Endothelial cell (in vitro differentiated cells): Measurements from ENCODE around the gene NTRK2. TPM values are rescaled to one million over a fixed set of nuclear protein-coding genes. Genes with fewer than 3 reads are reported as not detected.

Experiments
- DNase-seq: peaks from one replicate; pipeline ENCODE4 v3.0.0; 2021; ENCODE audit warnings: low spot score
- H3K27ac Mint-ChIP-seq: one replicate; pipeline ENCODE4 v1.8.0; 2021; ENCODE audit warnings: mixed read lengths, inconsistent platforms; ENCODE audit not compliant: unreplicated experiment
- H3K27me3 Mint-ChIP-seq: one replicate; pipeline ENCODE4 v1.8.0; 2021; ENCODE audit warnings: mild to moderate bottlenecking, moderate library complexity, mixed read lengths, inconsistent platforms; ENCODE audit not compliant: unreplicated experiment
- H3K36me3 Mint-ChIP-seq: one replicate; pipeline ENCODE4 v1.8.0; 2021; ENCODE audit warnings: mild to moderate bottlenecking, low read depth, mixed read lengths, inconsistent platforms; ENCODE audit not compliant: unreplicated experiment
- H3K4me1 Mint-ChIP-seq: one replicate; pipeline ENCODE4 v1.8.0; 2021; ENCODE audit warnings: mild to moderate bottlenecking, mixed read lengths, inconsistent platforms; ENCODE audit not compliant: unreplicated experiment
- H3K4me3 Mint-ChIP-seq: one replicate; pipeline ENCODE4 v1.8.0; 2021; ENCODE audit warnings: mild to moderate bottlenecking, mixed read lengths, inconsistent platforms; ENCODE audit not compliant: unreplicated experiment
- H3K9me3 Mint-ChIP-seq: one replicate; pipeline ENCODE4 v1.8.0; 2021; ENCODE audit warnings: mixed read lengths, inconsistent platforms; ENCODE audit not compliant: unreplicated experiment
- CTCF ChIP-seq: fragments of 200-600 bp; sonication (generic); IDR thresholded peaks from one replicate; pipeline ENCODE4 v1.5.0; 2021; ENCODE audit warnings: antibody characterized with exemption; ENCODE audit not compliant: unreplicated experiment
- total RNA-seq: library from RNA; stranded (reverse); fragmentation: NEBNext Ultra II Directional; extraction: Animal tissue kit (Norgen Biotek cat#: 25700); gene quantifications from one replicate; pipeline ENCODE4 v1.2.1, GENCODE V29; 2021; ENCODE audit not compliant: unreplicated experiment

Gene NTRK2
- total RNA-seq, 1 donor from 2014 or later: not detected

- Mint-ChIP-seq H3K9me3 (no peaks in the 10 kb centered on the region), H3K4me1 (peaks cover 15% of the 10 kb centered on the region), H3K27me3 (no peaks in the 10 kb centered on the region), H3K4me3 (no peak overlapping the region), H3K36me3 (no peaks in the 10 kb centered on the region), H3K27ac (no peak overlapping the region)
- no peak for TF ChIP-seq CTCF
- no peak for DNase-seq
These were observed 202.5 kb downstream of the NTRK2 start for GRCh38 chr9:84871983-84872382.

GRCh38 chr9:84874022-84874421 is 204.5 kb downstream of the NTRK2 start:
- no peak for DNase-seq
- Mint-ChIP-seq H3K4me3 (no peak overlapping the region), H3K27ac (peak overlapping the region; percentile 97), H3K27me3 (no peaks in the 10 kb centered on the region), H3K9me3 (no peaks in the 10 kb centered on the region), H3K36me3 (no peaks in the 10 kb centered on the region), H3K4me1 (peaks cover 19% of the 10 kb centered on the region)
- TF ChIP-seq CTCF: no peak

- no peaks in the 10 kb centered on the region for H3K9me3 Mint-ChIP-seq
- H3K27ac Mint-ChIP-seq: peak overlapping the region; percentile 97
- TF ChIP-seq CTCF: no peak
- peaks cover 19% of the 10 kb centered on the region for H3K4me1 Mint-ChIP-seq
- DNase-seq: peak; percentile 18
- no peaks in the 10 kb centered on the region for H3K36me3 Mint-ChIP-seq
- H3K4me3 Mint-ChIP-seq: no peak overlapping the region
- no peaks in the 10 kb centered on the region for H3K27me3 Mint-ChIP-seq
These were observed 205.1 kb downstream of the NTRK2 start for GRCh38 chr9:84874596-84874995.

- H3K27ac Mint-ChIP-seq: peak overlapping the region; percentile 53
- TF ChIP-seq CTCF: no peak
- peaks cover 19% of the 10 kb centered on the region for H3K4me1 Mint-ChIP-seq
These were observed 205.7 kb downstream of the NTRK2 start for GRCh38 chr9:84875193-84875592.

GRCh38 chr9:84879631-84880030 is 210.1 kb downstream of the NTRK2 start:
- Mint-ChIP-seq H3K36me3 (no peaks in the 10 kb centered on the region), H3K27ac (no peak overlapping the region), H3K27me3 (no peaks in the 10 kb centered on the region), H3K9me3 (no peaks in the 10 kb centered on the region), H3K4me1 (peaks cover 10% of the 10 kb centered on the region), H3K4me3 (no peak overlapping the region)
- no peak for TF ChIP-seq CTCF
- no peak for DNase-seq

More at GRCh38 chr9:84875193-84875592, 205.7 kb downstream of the NTRK2 start:
- DNase-seq: no peak
- Mint-ChIP-seq H3K36me3 (no peaks in the 10 kb centered on the region), H3K4me3 (no peak overlapping the region), H3K27me3 (no peaks in the 10 kb centered on the region), H3K9me3 (no peaks in the 10 kb centered on the region)
